Measurements from ENCODE around the gene CX3CL1. TPM values are rescaled to one million over a fixed set of nuclear protein-coding genes. Genes with fewer than 3 reads are reported as not detected.

Gene CX3CL1
- total and polyA plus RNA-seq, 2 of the 13 experiments (the other 11 are each of a cell fraction or from before 2014, with no cell fraction given): 57.3 to 60.8 TPM

DNA sequence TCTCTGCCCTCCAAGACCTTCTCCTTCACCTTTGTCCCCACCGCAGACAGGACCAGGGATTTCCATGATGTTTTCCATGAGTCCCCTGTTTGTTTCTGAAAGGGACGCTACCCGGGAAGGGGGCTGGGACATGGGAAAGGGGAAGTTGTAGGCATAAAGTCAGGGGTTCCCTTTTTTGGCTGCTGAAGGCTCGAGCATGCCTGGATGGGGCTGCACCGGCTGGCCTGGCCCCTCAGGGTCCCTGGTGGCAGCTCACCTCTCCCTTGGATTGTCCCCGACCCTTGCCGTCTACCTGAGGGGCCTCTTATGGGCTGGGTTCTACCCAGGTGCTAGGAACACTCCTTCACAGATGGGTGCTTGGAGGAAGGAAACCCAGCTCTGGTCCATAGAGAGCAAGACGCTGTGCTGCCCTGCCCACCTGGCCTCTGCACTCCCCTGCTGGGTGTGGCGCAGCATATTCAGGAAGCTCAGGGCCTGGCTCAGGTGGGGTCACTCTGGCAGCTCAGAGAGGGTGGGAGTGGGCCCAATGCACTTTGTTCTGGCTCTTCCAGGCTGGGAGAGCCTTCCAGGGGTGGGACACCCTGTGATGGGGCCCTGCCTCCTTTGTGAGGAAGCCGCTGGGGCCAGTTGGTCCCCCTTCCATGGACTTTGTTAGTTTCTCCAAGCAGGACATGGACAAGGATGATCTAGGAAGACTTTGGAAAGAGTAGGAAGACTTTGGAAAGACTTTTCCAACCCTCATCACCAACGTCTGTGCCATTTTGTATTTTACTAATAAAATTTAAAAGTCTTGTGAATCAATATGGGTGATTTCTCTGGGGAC is 12.2 kb downstream of the CX3CL1 start (continued):
- TF ChIP-seq NAIF1 (CRISPR knock-in tag; IDR thresholded peaks at IDR 0.05; ENCODE audit: borderline replicate concordance): no peak
- no peak for TF ChIP-seq U2AF2 (IDR thresholded peaks at IDR 0.05; ENCODE audit: low read depth, low read length)
- no peak for TF ChIP-seq ZNF3 (CRISPR knock-in tag; IDR thresholded peaks at IDR 0.05)
- peak; percentile 45 for TF ChIP-seq HNRNPLL (IDR thresholded peaks at IDR 0.05; ENCODE audit: low read depth, low read length, poor library complexity, severe bottlenecking)
- TF ChIP-seq NCOA2 (CRISPR knock-in tag; IDR thresholded peaks at IDR 0.05): 0 out of 2 replicates have a peak, but pooled peaks have one; percentile 9
- 0 out of 2 replicates have a peak, but pooled peaks have one; percentile 7 for TF ChIP-seq PRDM15 (CRISPR knock-in tag; IDR thresholded peaks at IDR 0.05)
- TF ChIP-seq MTF1 (CRISPR knock-in tag; IDR thresholded peaks at IDR 0.05): no peak
- TF ChIP-seq ZNF547 (CRISPR knock-in tag; IDR thresholded peaks at IDR 0.05): peak; percentile 64; the same call in 1 of the 2 replicates
- TF ChIP-seq ARNTL (CRISPR knock-in tag; IDR thresholded peaks at IDR 0.05): no peak
- peak; percentile 14; the same call in 1 of the 2 replicates for TF ChIP-seq CBFB (CRISPR knock-in tag; IDR thresholded peaks at IDR 0.05)
- TF ChIP-seq, protein P1, sequence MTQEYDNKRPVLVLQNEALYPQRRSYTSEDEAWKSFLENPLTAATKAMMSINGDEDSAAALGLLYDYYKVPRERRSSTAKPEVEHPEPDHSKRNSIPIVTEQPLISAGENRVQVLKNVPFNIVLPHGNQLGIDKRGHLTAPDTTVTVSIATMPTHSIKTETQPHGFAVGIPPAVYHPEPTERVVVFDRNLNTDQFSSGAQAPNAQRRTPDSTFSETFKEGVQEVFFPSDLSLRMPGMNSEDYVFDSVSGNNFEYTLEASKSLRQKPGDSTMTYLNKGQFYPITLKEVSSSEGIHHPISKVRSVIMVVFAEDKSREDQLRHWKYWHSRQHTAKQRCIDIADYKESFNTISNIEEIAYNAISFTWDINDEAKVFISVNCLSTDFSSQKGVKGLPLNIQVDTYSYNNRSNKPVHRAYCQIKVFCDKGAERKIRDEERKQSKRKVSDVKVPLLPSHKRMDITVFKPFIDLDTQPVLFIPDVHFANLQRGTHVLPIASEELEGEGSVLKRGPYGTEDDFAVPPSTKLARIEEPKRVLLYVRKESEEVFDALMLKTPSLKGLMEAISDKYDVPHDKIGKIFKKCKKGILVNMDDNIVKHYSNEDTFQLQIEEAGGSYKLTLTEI (CRISPR knock-in tag; conservative IDR thresholded peaks at IDR 0.05): no peak
- TF ChIP-seq ESRRA (CRISPR knock-in tag; IDR thresholded peaks at IDR 0.05; ENCODE audit: low read depth): peak; percentile 72; the same call in 1 of the 2 replicates
- no peak for TF ChIP-seq ZFP36 (IDR thresholded peaks at IDR 0.05; ENCODE audit: borderline replicate concordance, low read depth, low read length, partially characterized antibody)
- TF ChIP-seq ZNF552 (CRISPR knock-in tag; IDR thresholded peaks at IDR 0.05; ENCODE audit: borderline replicate concordance): 0 out of 2 replicates have a peak, but pooled peaks have one; percentile 47
- peak; percentile 43; the same call in 1 of the 2 replicates for TF ChIP-seq POGZ (CRISPR knock-in tag; IDR thresholded peaks at IDR 0.05)
- TF ChIP-seq, protein P2, sequence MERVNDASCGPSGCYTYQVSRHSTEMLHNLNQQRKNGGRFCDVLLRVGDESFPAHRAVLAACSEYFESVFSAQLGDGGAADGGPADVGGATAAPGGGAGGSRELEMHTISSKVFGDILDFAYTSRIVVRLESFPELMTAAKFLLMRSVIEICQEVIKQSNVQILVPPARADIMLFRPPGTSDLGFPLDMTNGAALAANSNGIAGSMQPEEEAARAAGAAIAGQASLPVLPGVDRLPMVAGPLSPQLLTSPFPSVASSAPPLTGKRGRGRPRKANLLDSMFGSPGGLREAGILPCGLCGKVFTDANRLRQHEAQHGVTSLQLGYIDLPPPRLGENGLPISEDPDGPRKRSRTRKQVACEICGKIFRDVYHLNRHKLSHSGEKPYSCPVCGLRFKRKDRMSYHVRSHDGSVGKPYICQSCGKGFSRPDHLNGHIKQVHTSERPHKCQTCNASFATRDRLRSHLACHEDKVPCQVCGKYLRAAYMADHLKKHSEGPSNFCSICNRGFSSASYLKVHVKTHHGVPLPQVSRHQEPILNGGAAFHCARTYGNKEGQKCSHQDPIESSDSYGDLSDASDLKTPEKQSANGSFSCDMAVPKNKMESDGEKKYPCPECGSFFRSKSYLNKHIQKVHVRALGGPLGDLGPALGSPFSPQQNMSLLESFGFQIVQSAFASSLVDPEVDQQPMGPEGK (CRISPR knock-in tag; IDR thresholded peaks at IDR 0.05): peak; percentile 45
- TF ChIP-seq GABPA (IDR thresholded peaks at IDR 0.05; ENCODE audit: low read depth, low read length): no peak
- TF ChIP-seq GABPA (CRISPR knock-in tag; IDR thresholded peaks at IDR 0.05; ENCODE audit: low read depth): 0 out of 2 replicates have a peak, but pooled peaks have one; percentile 5
- TF ChIP-seq HDAC6 (IDR thresholded peaks at IDR 0.05; ENCODE audit: low read depth, low read length): no peak
- TF ChIP-seq FOSL2 (CRISPR knock-in tag; IDR thresholded peaks at IDR 0.05): 0 out of 2 replicates have a peak, but pooled peaks have one; percentile 16
- 0 out of 2 replicates have a peak, but pooled peaks have one; percentile 78 for TF ChIP-seq ZNF780A (CRISPR knock-in tag; IDR thresholded peaks at IDR 0.05)

Data from HepG2 (cell line).